Activated B cell treated with CpG ODN at 0.5 μM for 24 hours (primary cell): Measurements from ENCODE around the gene SYT5. TPM values are rescaled to one million over a fixed set of nuclear protein-coding genes. Genes with fewer than 3 reads are reported as not detected.
"Not testable (repeated sequence)": the region's sequence is repeated elsewhere in the genome, so short reads cannot be mapped to it uniquely, and the experiment has no call there.

ENCODE experiments used
- ATAC-seq: fragments of 200-7000 bp; cut with Tn5 transposase; one replicate; pipeline ENCODE4 v1.10.0; 2021; ENCODE audit warnings: low read depth, mild to moderate bottlenecking, moderate library complexity
- CTCF ChIA-PET: fragments of 350-600 bp; sonication (Branson Sonifier 250); formaldehyde crosslinking; loops from one replicate; lab custom pipeline; 2021; ENCODE audit warnings: antibody characterized with exemption; lab: Charles Lee
- POLR2A ChIA-PET: fragments of 350-600 bp; sonication (Branson Sonifier 250); formaldehyde crosslinking; loops from one replicate; lab custom pipeline; 2021; ENCODE audit warnings: antibody characterized with exemption; lab: Charles Lee
- DNase-seq: peaks from one replicate; pipeline ENCODE4 v3.0.0; 2022
- H3K27ac Mint-ChIP-seq: one replicate; pipeline ENCODE4 v1.8.0; 2020; ENCODE audit warnings: mixed read lengths
- H3K27me3 Mint-ChIP-seq: one replicate; pipeline ENCODE4 v1.8.0; 2021; ENCODE audit warnings: mixed read lengths
- H3K36me3 Mint-ChIP-seq: one replicate; pipeline ENCODE4 v1.8.0; 2021; ENCODE audit warnings: low read depth, mixed read lengths
- H3K4me1 Mint-ChIP-seq: one replicate; pipeline ENCODE4 v1.8.0; 2021; ENCODE audit warnings: mixed read lengths
- H3K4me3 Mint-ChIP-seq: one replicate; pipeline ENCODE4 v1.8.0; 2020; ENCODE audit warnings: mild to moderate bottlenecking, mixed read lengths
- H3K9me3 Mint-ChIP-seq: one replicate; pipeline ENCODE4 v1.8.0; 2020; ENCODE audit warnings: mixed read lengths
- CTCF ChIP-seq: fragments of 200-600 bp; IDR thresholded peaks from one replicate; pipeline ENCODE4 v1.8.0; 2022; ENCODE audit warnings: antibody characterized with exemption, mild to moderate bottlenecking
- intact Hi-C: fragments of 100-400 bp; cut with micrococcal nuclease; formaldehyde crosslinking; loops from one replicate; pipeline ENCODE4 v1.15.1; 2024
- total RNA-seq: library from RNA; stranded (reverse); gene quantifications from 2 replicates; pipeline ENCODE4 v1.2.3, GENCODE V29; 2022

SYT5 gene
- total RNA-seq, 1 donor from 2014 or later, result not detected

- Mint-ChIP-seq H3K27me3 (peaks cover 19% of the 10 kb centered on the region), H3K27ac (no peak overlapping the region), H3K4me1 (peaks cover 11% of the 10 kb centered on the region), H3K9me3 (peaks cover 9% of the 10 kb centered on the region), H3K4me3 (no peak overlapping the region), H3K36me3 (peaks cover 3% of the 10 kb centered on the region)
- no peak for TF ChIP-seq CTCF
- intact Hi-C loops, result no loop called here
- ChIA-PET POLR2A (no interaction called here), CTCF (interaction anchor here (0.8 kb wide), 1 partner anchor 291 kb away, joined by 3 read pairs; no protein-coding TSS in a partner anchor)
- peak; percentile 37 for ATAC-seq
- no peak for DNase-seq
These were observed 32.4 kb upstream of the SYT5 start for GRCh38 chr19:55212447-55212846.

GRCh38 chr19:55209693-55210472, 29.8 kb upstream of the SYT5 start:
- H3K9me3 Mint-ChIP-seq, result peaks cover 6% of the 10 kb centered on the region
- ATAC-seq, result no peak
- no peak for DNase-seq
- ChIA-PET POLR2A (interaction anchor here (1.0 kb wide), 1 partner anchor 50 kb away, joined by 3 read pairs; no protein-coding TSS in a partner anchor), CTCF (no interaction called here)
- H3K27ac Mint-ChIP-seq, result no peak overlapping the region
- no peak overlapping the region for H3K4me3 Mint-ChIP-seq
- H3K27me3 Mint-ChIP-seq, result peaks cover 27% of the 10 kb centered on the region
- H3K36me3 Mint-ChIP-seq, result peaks cover 3% of the 10 kb centered on the region
- intact Hi-C loops, result no loop called here
- TF ChIP-seq CTCF, result no peak
- no peaks in the 10 kb centered on the region for H3K4me1 Mint-ChIP-seq

GRCh38 chr19:55208880-55209692, 29.0 kb upstream of the SYT5 start, which contains the start of gene PTPRH:
Gene PTPRH (minus strand): TSS chr19:55209501. CDS start chr19:55209433, 68 bp downstream.
- peaks cover 28% of the 10 kb centered on the region for H3K27me3 Mint-ChIP-seq
- H3K27ac Mint-ChIP-seq, result no peak within 1 kb of the TSS
- H3K9me3 Mint-ChIP-seq, result peaks cover 6% of the 10 kb centered on the region
- ATAC-seq (no peak), DNase-seq (no peak)
- intact Hi-C loops, result no loop called here
- POLR2A ChIA-PET, result interaction anchor here (1.0 kb wide), 1 partner anchor 50 kb away, joined by 3 read pairs; no protein-coding TSS in a partner anchor
- TF ChIP-seq CTCF, result no peak
- peaks cover 3% of the 10 kb centered on the region for H3K36me3 Mint-ChIP-seq
- CTCF ChIA-PET, result no interaction called here
- H3K4me3 Mint-ChIP-seq, result no peak within 1 kb of the TSS
- no peaks in the 10 kb centered on the region for H3K4me1 Mint-ChIP-seq

GRCh38 chr19:55206664-55207500, 26.8 kb upstream of the SYT5 start:
- no peak for TF ChIP-seq CTCF
- intact Hi-C loops, result no loop called here
- H3K4me3 Mint-ChIP-seq, result no peak overlapping the region
- no peak for DNase-seq
- no peak overlapping the region for H3K27ac Mint-ChIP-seq
- ChIA-PET POLR2A (interaction anchor here (0.6 to 1.1 kb wide), 2 partner anchors 84 to 201 kb away, joined by 4 to 5 read pairs; partner anchors contain the start of gene UBE2S), CTCF (no interaction called here)
- no peaks in the 10 kb centered on the region for H3K36me3 Mint-ChIP-seq
- H3K4me1 Mint-ChIP-seq, result no peaks in the 10 kb centered on the region
- H3K9me3 Mint-ChIP-seq, result no peaks in the 10 kb centered on the region
- peaks cover 38% of the 10 kb centered on the region for H3K27me3 Mint-ChIP-seq
- peak; percentile 42 for ATAC-seq

- H3K27me3 Mint-ChIP-seq, result peaks cover 53% of the 10 kb centered on the region
- H3K4me3 Mint-ChIP-seq, H3K27ac Mint-ChIP-seq, H3K4me1 Mint-ChIP-seq, DNase-seq, H3K36me3 Mint-ChIP-seq, H3K9me3 Mint-ChIP-seq: not testable (repeated sequence)
- CTCF ChIA-PET, result interaction anchor here (1.5 kb wide), 1 partner anchor 182 kb away, joined by 5 read pairs; the partner anchor contains the start of gene TMEM238
- intact Hi-C loops, result loop anchor here (5.0 kb wide), 1 partner anchor 215 kb away; no protein-coding TSS in a partner anchor
- POLR2A ChIA-PET, result interaction anchor here (0.7 kb wide), 1 partner anchor 57 kb away, joined by 3 read pairs; the partner anchor contains the start of gene PPP6R1
- ATAC-seq, result peak; percentile 31
These were observed 22.1 kb upstream of the SYT5 start for GRCh38 chr19:55202199-55202598.
